ENCODE measurements around the gene IP6K3.

Gene IP6K3

DNA sequence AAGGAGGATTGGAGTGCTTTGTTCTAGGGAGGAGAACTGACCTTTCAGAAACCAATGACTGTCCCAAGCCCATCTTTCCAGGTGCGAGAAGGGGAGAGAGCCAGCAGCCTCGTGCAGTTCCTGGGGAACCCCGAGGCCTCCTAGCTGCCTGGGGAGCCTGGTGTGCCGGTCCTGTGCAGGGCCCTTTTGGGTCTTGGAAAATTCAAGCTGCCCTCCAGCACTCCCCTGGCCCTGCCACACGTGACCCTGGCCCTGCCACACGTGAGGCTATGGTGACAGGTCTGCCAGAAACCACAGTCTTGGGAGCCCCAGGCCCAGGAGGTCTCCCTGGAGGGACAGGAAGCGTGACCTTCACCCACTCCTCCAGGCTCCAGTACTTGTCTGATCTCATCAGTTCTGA is 15.7 kb downstream of the IP6K3 start:
- no peaks in the 10 kb centered on the region for H3K36me3 ChIP-seq (ENCODE audit: control insufficient read depth, insufficient read depth, low read length)
- no peak for TF ChIP-seq CTCF (IDR thresholded peaks at IDR 0.05)
- H3K4me3 ChIP-seq (ENCODE audit: low read depth, low read length): no peak overlapping the region
- H3K4me2 ChIP-seq (ENCODE audit: low read length): no peak overlapping the region
- H3K9ac ChIP-seq: no peak overlapping the region
- no peaks in the 10 kb centered on the region for H3K9me3 ChIP-seq (ENCODE audit: control insufficient read depth, low read length)
- H3K79me2 ChIP-seq: no peaks in the 10 kb centered on the region
- H3K27ac ChIP-seq: no peak overlapping the region
- no peak overlapping the region for H2AFZ ChIP-seq
- no peaks in the 10 kb centered on the region for H3K27me3 ChIP-seq (ENCODE audit: control insufficient read depth, insufficient read depth, low read length)
- H3K4me1 ChIP-seq: peaks cover 9% of the 10 kb centered on the region

GRCh38 chr6:33730611-33731010 is 16.1 kb downstream of the IP6K3 start:
- H3K79me2 ChIP-seq: no peaks in the 10 kb centered on the region
- no peaks in the 10 kb centered on the region for H3K36me3 ChIP-seq (ENCODE audit: control insufficient read depth, insufficient read depth, low read length)
- peak overlapping the region; percentile 82 for H2AFZ ChIP-seq
- H3K27ac ChIP-seq: no peak overlapping the region
- H3K9ac ChIP-seq: no peak overlapping the region
- H3K9me3 ChIP-seq (ENCODE audit: control insufficient read depth, low read length): no peaks in the 10 kb centered on the region
- peaks cover 9% of the 10 kb centered on the region for H3K4me1 ChIP-seq
- no peak overlapping the region for H3K4me3 ChIP-seq (ENCODE audit: low read depth, low read length)
- no peaks in the 10 kb centered on the region for H3K27me3 ChIP-seq (ENCODE audit: control insufficient read depth, insufficient read depth, low read length)
- H3K4me2 ChIP-seq (ENCODE audit: low read length): no peak overlapping the region
- TF ChIP-seq CTCF (IDR thresholded peaks at IDR 0.05): no peak

DNA sequence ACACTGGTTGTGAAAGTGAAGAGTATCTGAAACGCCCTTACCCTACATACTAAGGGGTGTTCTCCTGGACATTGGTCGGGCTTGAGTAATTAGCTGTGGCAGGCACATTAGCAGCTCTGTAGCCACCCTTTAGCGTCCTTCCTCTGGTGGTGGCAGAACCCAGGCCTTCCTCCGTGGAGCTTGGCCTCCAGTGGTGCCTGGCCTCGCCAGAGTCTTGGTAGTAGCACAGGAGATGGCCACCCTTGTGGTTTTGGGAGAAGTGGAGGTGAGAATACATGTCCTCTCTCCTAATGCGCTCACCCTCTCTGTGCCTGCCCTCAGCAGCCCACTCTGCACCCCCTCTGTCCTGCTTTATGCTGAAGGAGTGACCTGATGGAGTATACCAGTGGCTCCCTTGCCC is 17.6 kb downstream of the IP6K3 start:
- Histone ChIP-seq H2AFZ (no peak overlapping the region), H3K9ac (no peak overlapping the region), H3K4me2 (ENCODE audit: low read length) (no peak overlapping the region), H3K36me3 (ENCODE audit: control insufficient read depth, insufficient read depth, low read length) (no peaks in the 10 kb centered on the region), H3K4me1 (peaks cover 9% of the 10 kb centered on the region), H3K79me2 (no peaks in the 10 kb centered on the region), H3K4me3 (ENCODE audit: low read depth, low read length) (no peak overlapping the region), H3K9me3 (ENCODE audit: control insufficient read depth, low read length) (no peaks in the 10 kb centered on the region), H3K27ac (no peak overlapping the region), H3K27me3 (ENCODE audit: control insufficient read depth, insufficient read depth, low read length) (no peaks in the 10 kb centered on the region)
- no peak for TF ChIP-seq CTCF (IDR thresholded peaks at IDR 0.05)

- H3K4me2 ChIP-seq (ENCODE audit: low read length): no peak overlapping the region
- H3K4me3 ChIP-seq (ENCODE audit: low read depth, low read length): no peak overlapping the region
- H3K9me3 ChIP-seq (ENCODE audit: control insufficient read depth, low read length): no peaks in the 10 kb centered on the region
- TF ChIP-seq CTCF (IDR thresholded peaks at IDR 0.05): no peak
- peaks cover 9% of the 10 kb centered on the region for H3K4me1 ChIP-seq
- no peak overlapping the region for H2AFZ ChIP-seq
- no peaks in the 10 kb centered on the region for H3K27me3 ChIP-seq (ENCODE audit: control insufficient read depth, insufficient read depth, low read length)
- H3K79me2 ChIP-seq: no peaks in the 10 kb centered on the region
- no peaks in the 10 kb centered on the region for H3K36me3 ChIP-seq (ENCODE audit: control insufficient read depth, insufficient read depth, low read length)
- H3K27ac ChIP-seq: no peak overlapping the region
- H3K9ac ChIP-seq: no peak overlapping the region
Observed at GRCh38 chr6:33728438-33728837, 18.3 kb downstream of the IP6K3 start.

- H2AFZ ChIP-seq: no peak overlapping the region
- no peak overlapping the region for H3K9ac ChIP-seq
- H3K36me3 ChIP-seq (ENCODE audit: control insufficient read depth, insufficient read depth, low read length): no peaks in the 10 kb centered on the region
- H3K4me2 ChIP-seq (ENCODE audit: low read length): no peak overlapping the region
- TF ChIP-seq CTCF (IDR thresholded peaks at IDR 0.05): no peak
- H3K4me1 ChIP-seq: peaks cover 9% of the 10 kb centered on the region
- no peaks in the 10 kb centered on the region for H3K9me3 ChIP-seq (ENCODE audit: control insufficient read depth, low read length)
- H3K79me2 ChIP-seq: no peaks in the 10 kb centered on the region
- no peaks in the 10 kb centered on the region for H3K27me3 ChIP-seq (ENCODE audit: control insufficient read depth, insufficient read depth, low read length)
- no peak overlapping the region for H3K4me3 ChIP-seq (ENCODE audit: low read depth, low read length)
- H3K27ac ChIP-seq: no peak overlapping the region
Observed at GRCh38 chr6:33727932-33728331, 18.8 kb downstream of the IP6K3 start.

All from parathyroid adenoma (tissue), 2 donors.